PC-9 (cell line): ENCODE data around the gene IL10RA.

Experiments
- EZH2 ChIP-seq: fragments of 200-600 bp; sonication (generic); IDR thresholded peaks from 2 replicates; pipeline ENCODE4 v1.8.0; 2017; ENCODE audit warnings: antibody characterized with exemption, low read depth
- TF ChIP-seq, protein P1 (sequence below): fragments of 200-600 bp; sonication (generic); conservative IDR thresholded peaks from 2 replicates; pipeline ENCODE4 v1.6.1; 2017; ENCODE audit warnings: mixed run types, antibody characterized with exemption, mild to moderate bottlenecking, moderate library complexity

- TF ChIP-seq, protein P1, sequence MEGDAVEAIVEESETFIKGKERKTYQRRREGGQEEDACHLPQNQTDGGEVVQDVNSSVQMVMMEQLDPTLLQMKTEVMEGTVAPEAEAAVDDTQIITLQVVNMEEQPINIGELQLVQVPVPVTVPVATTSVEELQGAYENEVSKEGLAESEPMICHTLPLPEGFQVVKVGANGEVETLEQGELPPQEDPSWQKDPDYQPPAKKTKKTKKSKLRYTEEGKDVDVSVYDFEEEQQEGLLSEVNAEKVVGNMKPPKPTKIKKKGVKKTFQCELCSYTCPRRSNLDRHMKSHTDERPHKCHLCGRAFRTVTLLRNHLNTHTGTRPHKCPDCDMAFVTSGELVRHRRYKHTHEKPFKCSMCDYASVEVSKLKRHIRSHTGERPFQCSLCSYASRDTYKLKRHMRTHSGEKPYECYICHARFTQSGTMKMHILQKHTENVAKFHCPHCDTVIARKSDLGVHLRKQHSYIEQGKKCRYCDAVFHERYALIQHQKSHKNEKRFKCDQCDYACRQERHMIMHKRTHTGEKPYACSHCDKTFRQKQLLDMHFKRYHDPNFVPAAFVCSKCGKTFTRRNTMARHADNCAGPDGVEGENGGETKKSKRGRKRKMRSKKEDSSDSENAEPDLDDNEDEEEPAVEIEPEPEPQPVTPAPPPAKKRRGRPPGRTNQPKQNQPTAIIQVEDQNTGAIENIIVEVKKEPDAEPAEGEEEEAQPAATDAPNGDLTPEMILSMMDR, result no peak
- TF ChIP-seq EZH2, result no peak
These were observed 27.8 kb downstream of the IL10RA start for GRCh38 chr11:118014022-118014421.
